PC-3 (cell line): Measurements from ENCODE around the gene SEC63. TPM values are rescaled to one million over a fixed set of nuclear protein-coding genes. Genes with fewer than 3 reads are reported as not detected.
"Not testable (repeated sequence)": the region's sequence is repeated elsewhere in the genome, so short reads cannot be mapped to it uniquely, and the experiment has no call there.

Experiments
- ATAC-seq: fragments of 200-7000 bp; cut with Tn5 transposase; 2 replicates; pipeline ENCODE4 v1.9.1; 2020; ENCODE audit warnings: mild to moderate bottlenecking, moderate library complexity
- BruUV-seq: library from RNA; stranded (reverse); fragments of 400-500 nt; replicated peaks from 2 replicates; lab custom pipeline; 2021; lab: Mats Ljungman, UMichigan
- CTCF ChIA-PET: fragments of 300-600 bp; sonication (Branson Sonifier 250); formaldehyde crosslinking; loops from one replicate; lab custom pipeline; 2022; ENCODE audit warnings: antibody characterized with exemption; lab: Charles Lee
- POLR2A ChIA-PET: fragments of 300-600 bp; sonication (Branson Sonifier 250); formaldehyde crosslinking; loops from one replicate; lab custom pipeline; 2022; ENCODE audit warnings: antibody characterized with exemption; ENCODE audit not compliant: unreplicated experiment; lab: Charles Lee
- DNase-seq: peaks from one replicate; pipeline ENCODE4 v3.0.0-alpha.2; 2015
- H2AFZ ChIP-seq: fragments of 300-600 bp; sonication (generic); 2 replicates; pipeline ENCODE4 v1.6.0; 2016; ENCODE audit warnings: antibody characterized with exemption, low read length
- H3F3A ChIP-seq: fragments of 300-600 bp; sonication (generic); one replicate; pipeline ENCODE4 v1.6.0; 2017; ENCODE audit warnings: antibody characterized with exemption, low read length, control low read depth, mild to moderate bottlenecking; ENCODE audit not compliant: unreplicated experiment
- H3K27ac ChIP-seq: fragments of 300-600 bp; sonication (generic); 2 replicates; pipeline ENCODE4 v1.5.1; 2016; ENCODE audit warnings: mild to moderate bottlenecking, low read length
- H3K27me3 ChIP-seq: fragments of 300-600 bp; sonication (generic); 2 replicates; pipeline ENCODE4 v1.6.1; 2016; ENCODE audit warnings: low read length, mixed read lengths
- H3K36me3 ChIP-seq: fragments of 300-600 bp; sonication (generic); 2 replicates; pipeline ENCODE4 v1.6.1; 2016; ENCODE audit warnings: low read depth, mixed run types, low read length, mixed read lengths
- H3K4me1 ChIP-seq: fragments of 300-600 bp; sonication (generic); 2 replicates; pipeline ENCODE4 v1.5.1; 2016; ENCODE audit warnings: low read length; ENCODE audit not compliant: insufficient read depth
- H3K4me2 ChIP-seq: fragments of 300-600 bp; sonication (generic); 2 replicates; pipeline ENCODE4 v1.6.0; 2016; ENCODE audit warnings: low read length
- H3K4me3 ChIP-seq: fragments of 300-600 bp; sonication (generic); 2 replicates; pipeline ENCODE4 v1.5.1; 2016; ENCODE audit warnings: mild to moderate bottlenecking, low read length, mixed read lengths
- H3K79me2 ChIP-seq: fragments of 300-600 bp; sonication (generic); 2 replicates; pipeline ENCODE4 v1.6.1; 2017; ENCODE audit warnings: low read length, mixed read lengths
- H3K9ac ChIP-seq: fragments of 300-600 bp; sonication (generic); 2 replicates; pipeline ENCODE4 v1.6.0; 2016; ENCODE audit warnings: mild to moderate bottlenecking, low read length
- H3K9me2 ChIP-seq: fragments of 300-600 bp; sonication (generic); replicated peaks from 2 replicates; pipeline ENCODE4 v1.6.1; 2016; ENCODE audit warnings: mixed run types, low read length, mixed read lengths
- H3K9me3 ChIP-seq: fragments of 300-600 bp; sonication (generic); 2 replicates; pipeline ENCODE4 v1.6.1; 2016; ENCODE audit warnings: low read length, mixed read lengths
- H4K20me1 ChIP-seq: fragments of 300-600 bp; sonication (generic); 2 replicates; pipeline ENCODE4 v1.6.1; 2016; ENCODE audit warnings: low read length, mixed read lengths
- CTCF ChIP-seq: fragments of 300-600 bp; sonication (generic); conservative IDR thresholded peaks from 2 replicates; pipeline ENCODE4 v1.5.1; 2017; ENCODE audit warnings: antibody characterized with exemption, low read depth, mild to moderate bottlenecking, low read length
- EZH2 ChIP-seq: fragments of 300-600 bp; sonication (generic); IDR thresholded peaks from one replicate; pipeline ENCODE4 v1.6.1; 2017; ENCODE audit warnings: antibody characterized with exemption, mild to moderate bottlenecking, low read length; ENCODE audit not compliant: unreplicated experiment
- EZH2phosphoT487 ChIP-seq: fragments of 300-600 bp; sonication (generic); IDR thresholded peaks from 2 replicates; pipeline ENCODE4 v1.6.1; 2018; ENCODE audit warnings: mild to moderate bottlenecking, antibody characterized with exemption, low read length, borderline replicate concordance
- intact Hi-C: fragments of 100-400 bp; cut with micrococcal nuclease; formaldehyde crosslinking; loops from 2 replicates; pipeline ENCODE4 v1.9.0; 2023
- total RNA-seq: library from RNA; depleted of rRNA; stranded (reverse); fragments of >200 nt; gene quantifications from 2 replicates; pipeline ENCODE4 v1.2.3, GENCODE V29; 2014

The SEC63 gene
- total RNA-seq, 1 experiment from 2014 or later, result 12.2 TPM

GRCh38 chr6:107936162-107936909 lies 21.7 kb downstream of the SEC63 start:
- ChIA-PET CTCF (no interaction called here), POLR2A (no interaction called here)
- ATAC-seq (peak; percentile 71), DNase-seq (no peak)
- H3K4me2 ChIP-seq, result no peak overlapping the region
- H3K4me1 ChIP-seq, result no peaks in the 10 kb centered on the region
- peaks cover 76% of the 10 kb centered on the region for H3K79me2 ChIP-seq
- no peaks in the 10 kb centered on the region for H3K36me3 ChIP-seq
- peaks cover 3% of the 10 kb centered on the region; the same call in 1 of the 2 replicates for H4K20me1 ChIP-seq
- intact Hi-C loops, result no loop called here
- TF ChIP-seq EZH2 (no peak), CTCF (no peak), EZH2phosphoT487 (no peak)
- no peaks in the 10 kb centered on the region for H3K27me3 ChIP-seq
- no peak overlapping the region for H3K4me3 ChIP-seq
- no TSS peak for BruUV-seq
- H3K9ac ChIP-seq, result no peak overlapping the region
- H3K9me2 ChIP-seq, result no peaks in the 10 kb centered on the region
- no peaks in the 10 kb centered on the region for H3K9me3 ChIP-seq
- no peaks in the 10 kb centered on the region for H3F3A ChIP-seq
- no peak overlapping the region for H2AFZ ChIP-seq
- H3K27ac ChIP-seq, result no peak overlapping the region

DNA sequence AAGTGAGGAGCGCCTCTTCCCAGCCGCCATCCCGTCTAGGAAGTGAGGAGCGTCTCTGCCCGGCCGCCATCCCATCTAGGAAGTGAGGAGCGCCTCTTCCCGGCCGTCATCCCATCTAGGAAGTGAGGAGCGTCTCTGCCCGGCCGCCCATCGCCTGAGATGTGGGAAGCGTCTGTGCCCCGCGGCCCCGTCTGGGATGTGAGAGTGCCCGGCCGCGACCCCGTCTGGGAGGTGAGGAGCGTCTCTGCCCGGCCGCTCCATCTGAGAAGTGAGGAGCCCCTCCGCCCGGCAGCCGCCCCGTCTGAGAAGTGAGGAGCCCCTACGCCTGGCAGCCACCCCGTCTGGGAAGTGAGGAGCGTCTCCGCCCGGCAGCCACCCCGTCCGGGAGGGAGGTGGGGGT lies 23.8 kb downstream of the SEC63 start:
- POLR2A ChIA-PET, H2AFZ ChIP-seq, intact Hi-C loops: not testable (repeated sequence)

GRCh38 chr6:107932580-107932979 lies 25.4 kb downstream of the SEC63 start:
- H4K20me1 ChIP-seq, result peaks cover 3% of the 10 kb centered on the region; the same call in 1 of the 2 replicates
- BruUV-seq, result no TSS peak
- no peaks in the 10 kb centered on the region for H3K27me3 ChIP-seq
- H3K4me2 ChIP-seq, result no peak overlapping the region
- no peaks in the 10 kb centered on the region for H3F3A ChIP-seq
- CTCF ChIA-PET, result no interaction called here
- DNase-seq, result no peak
- POLR2A ChIA-PET, result no interaction called here
- no peak overlapping the region for H2AFZ ChIP-seq
- intact Hi-C loops, result no loop called here
- H3K9ac ChIP-seq, result no peak overlapping the region
- H3K4me1 ChIP-seq, result peaks cover 2% of the 10 kb centered on the region; the same call in 1 of the 2 replicates
- peaks cover 67% of the 10 kb centered on the region for H3K79me2 ChIP-seq
- TF ChIP-seq CTCF (no peak), EZH2phosphoT487 (no peak), EZH2 (no peak)
- H3K9me3 ChIP-seq, result no peaks in the 10 kb centered on the region
- H3K27ac ChIP-seq, result no peak overlapping the region
- H3K36me3 ChIP-seq, result 0 out of 2 replicates have a peak, but pooled peaks cover 4% of the 10 kb centered on the region
- no peaks in the 10 kb centered on the region for H3K9me2 ChIP-seq
- no peak overlapping the region for H3K4me3 ChIP-seq
- no peak for ATAC-seq

More for the DNA sequence above, 23.8 kb downstream of the SEC63 start:
- H4K20me1 ChIP-seq, H3K27me3 ChIP-seq, H3K9ac ChIP-seq, H3K4me1 ChIP-seq, CTCF ChIA-PET, ATAC-seq, H3K4me2 ChIP-seq, H3K36me3 ChIP-seq, DNase-seq, BruUV-seq, H3K9me2 ChIP-seq, H3F3A ChIP-seq, H3K9me3 ChIP-seq, H3K4me3 ChIP-seq, H3K27ac ChIP-seq: not testable (repeated sequence)
- peaks cover 68% of the 10 kb centered on the region for H3K79me2 ChIP-seq
